HK-2 (cell line): Measurements from ENCODE around the gene PPP1R18.
"Not testable (repeated sequence)": the region's sequence is repeated elsewhere in the genome, so short reads cannot be mapped to it uniquely, and the experiment has no call there.

ENCODE experiments used
- DNase-seq: peaks from one replicate; pipeline ENCODE4 v3.0.0-alpha.2; 2018; ENCODE audit not compliant: unreplicated experiment

PPP1R18 gene

GRCh38 chr6:30686009-30686907 is at the start of gene PPP1R18:
TSS of gene PPP1R18 (minus strand) at chr6:30686645. CDS start at chr6:30686018, 627 bp downstream.
- DNase-seq: peak; percentile 79

GRCh38 chr6:30735668-30736314 is 49.3 kb upstream of the PPP1R18 start:
- no peak for DNase-seq

GRCh38 chr6:30732237-30732943 is 45.9 kb upstream of the PPP1R18 start:
- DNase-seq: no peak

- peak; percentile 65 for DNase-seq
Observed at GRCh38 chr6:30730601-30731435, 44.4 kb upstream of the PPP1R18 start.

GRCh38 chr6:30727920-30728553 is 41.6 kb upstream of the PPP1R18 start:
- no peak for DNase-seq

- DNase-seq: no peak
Observed at GRCh38 chr6:30726506-30727413, 40.3 kb upstream of the PPP1R18 start.

GRCh38 chr6:30725713-30726505 is 39.5 kb upstream of the PPP1R18 start:
- DNase-seq: peak; percentile 76

- DNase-seq: no peak
Observed at GRCh38 chr6:30724906-30725667, 38.6 kb upstream of the PPP1R18 start.

- DNase-seq: not testable (repeated sequence)
Observed at GRCh38 chr6:30723843-30724741, 37.6 kb upstream of the PPP1R18 start.

GRCh38 chr6:30723159-30723842 is 36.9 kb upstream of the PPP1R18 start:
- not testable (repeated sequence) for DNase-seq

GRCh38 chr6:30722280-30723112 is 36.1 kb upstream of the PPP1R18 start:
- DNase-seq: peak; percentile 84

- not testable (repeated sequence) for DNase-seq
Observed at GRCh38 chr6:30722025-30722279, 35.5 kb upstream of the PPP1R18 start.

GRCh38 chr6:30721198-30722024 is 35.0 kb upstream of the PPP1R18 start:
- peak; percentile 90 for DNase-seq

- DNase-seq: peak; percentile 61
Observed at GRCh38 chr6:30720738-30721197, 34.3 kb upstream of the PPP1R18 start.
